H9 (cell line): ENCODE measurements around the gene ZFP92. TPM values are rescaled to one million over a fixed set of nuclear protein-coding genes. Genes with fewer than 3 reads are reported as not detected.

ENCODE experiments used
- DNase-seq: peaks from one replicate; pipeline ENCODE4 v3.0.0-alpha.2; 2017
- H2AFZ ChIP-seq: one replicate; pipeline ENCODE4 v1.6.1; 2013; ENCODE audit warnings: mild to moderate bottlenecking, low read length, control low read depth, moderate library complexity
- H2AK5ac ChIP-seq: 2 replicates; pipeline ENCODE4 v1.6.1; 2013; ENCODE audit warnings: low read length, control low read depth, mixed read lengths; ENCODE audit not compliant: insufficient read length
- H2BK120ac ChIP-seq: one replicate; pipeline ENCODE4 v1.6.1; 2013; ENCODE audit warnings: low read depth, mild to moderate bottlenecking, low read length, control low read depth, inconsistent platforms; ENCODE audit not compliant: poor library complexity, severe bottlenecking
- H2BK12ac ChIP-seq: 2 replicates; pipeline ENCODE4 v1.6.1; 2013; ENCODE audit warnings: low read length, control low read depth, mixed read lengths, low read depth; ENCODE audit not compliant: insufficient read length
- H2BK15ac ChIP-seq: 2 replicates; pipeline ENCODE4 v1.6.1; 2013; ENCODE audit warnings: low read depth, low read length, control low read depth
- H2BK20ac ChIP-seq: one replicate; pipeline ENCODE4 v1.6.1; 2013; ENCODE audit warnings: low read depth, mild to moderate bottlenecking, low read length, control low read depth, inconsistent platforms; ENCODE audit not compliant: poor library complexity, severe bottlenecking
- H2BK5ac ChIP-seq: 2 replicates; pipeline ENCODE4 v1.6.1; 2013; ENCODE audit warnings: low read length, control low read depth, mixed read lengths; ENCODE audit not compliant: insufficient read length
- H3K14ac ChIP-seq: 2 replicates; pipeline ENCODE4 v1.6.1; 2013; ENCODE audit warnings: low read length, control low read depth; ENCODE audit not compliant: insufficient read depth
- H3K18ac ChIP-seq: 2 replicates; pipeline ENCODE4 v1.6.1; 2013; ENCODE audit warnings: low read depth, mild to moderate bottlenecking, mixed read lengths, low read length, control low read depth; ENCODE audit not compliant: insufficient read length
- H3K23ac ChIP-seq: 2 replicates; pipeline ENCODE4 v1.6.1; 2013; ENCODE audit warnings: low read length, control low read depth, mixed read lengths, low read depth; ENCODE audit not compliant: insufficient read length
- H3K23me2 ChIP-seq: 2 replicates; pipeline ENCODE4 v1.6.1; 2013; ENCODE audit warnings: low read depth, mild to moderate bottlenecking, mixed read lengths, low read length, control low read depth; ENCODE audit not compliant: insufficient read length, poor library complexity, severe bottlenecking
- H3K27ac ChIP-seq: 2 replicates; pipeline ENCODE4 v1.5.1; 2013; ENCODE audit warnings: low read length, control low read depth, mixed read lengths, low read depth; ENCODE audit not compliant: insufficient read length
- H3K27me3 ChIP-seq: 2 replicates; pipeline ENCODE4 v1.6.1; 2013; ENCODE audit warnings: low read length, control low read depth, inconsistent platforms; ENCODE audit not compliant: insufficient read depth
- H3K4ac ChIP-seq: 2 replicates; pipeline ENCODE4 v1.6.1; 2013; ENCODE audit warnings: low read depth, mild to moderate bottlenecking, control low read depth, inconsistent platforms, low read length, moderate library complexity
- H3K4me1 ChIP-seq: 2 replicates; pipeline ENCODE4 v1.6.1; 2013; ENCODE audit warnings: low read length, control low read depth, inconsistent platforms; ENCODE audit not compliant: insufficient read depth
- H3K4me2 ChIP-seq: 2 replicates; pipeline ENCODE4 v1.6.1; 2013; ENCODE audit warnings: low read length, control low read depth, mixed read lengths; ENCODE audit not compliant: insufficient read length, insufficient read depth
- H3K56ac ChIP-seq: 2 replicates; pipeline ENCODE4 v1.6.1; 2013; ENCODE audit warnings: low read depth, mild to moderate bottlenecking, mixed read lengths, low read length, control low read depth; ENCODE audit not compliant: insufficient read length
- H3K79me1 ChIP-seq: 2 replicates; pipeline ENCODE4 v1.6.1; 2013; ENCODE audit warnings: low read depth, mild to moderate bottlenecking, moderate library complexity, low read length, control low read depth, inconsistent platforms; ENCODE audit not compliant: insufficient read depth, poor library complexity, severe bottlenecking
- H3K79me2 ChIP-seq: 2 replicates; pipeline ENCODE4 v1.6.1; 2013; ENCODE audit warnings: low read length, control low read depth, inconsistent platforms; ENCODE audit not compliant: insufficient read depth
- H3K9ac ChIP-seq: 2 replicates; pipeline ENCODE4 v1.6.1; 2013; ENCODE audit warnings: low read length, control low read depth, mixed read lengths; ENCODE audit not compliant: insufficient read length; ENCODE audit errors: extremely low read depth
- H3K9me3 ChIP-seq: one replicate; pipeline ENCODE4 v1.6.1; 2013; ENCODE audit warnings: low read depth, low read length, inconsistent platforms; ENCODE audit not compliant: control insufficient read depth
- H3T11ph ChIP-seq: one replicate; pipeline ENCODE4 v1.6.1; 2013; ENCODE audit warnings: mild to moderate bottlenecking, low read length, control low read depth, inconsistent platforms
- H4K20me1 ChIP-seq: one replicate; pipeline ENCODE4 v1.6.1; 2013; ENCODE audit not compliant: control insufficient read depth, insufficient read length, insufficient read depth
- H4K5ac ChIP-seq: 2 replicates; pipeline ENCODE4 v1.6.1; 2013; ENCODE audit warnings: low read depth, mild to moderate bottlenecking, mixed read lengths, low read length, control low read depth; ENCODE audit not compliant: insufficient read length
- H4K8ac ChIP-seq: replicated peaks from 2 replicates; pipeline ENCODE4 v1.6.1; 2013; ENCODE audit warnings: low read length, control low read depth, mixed read lengths, low read depth; ENCODE audit not compliant: insufficient read length
- H4K91ac ChIP-seq: 2 replicates; pipeline ENCODE4 v1.6.1; 2013; ENCODE audit warnings: low read depth, mild to moderate bottlenecking, moderate library complexity, mixed read lengths, low read length, control low read depth; ENCODE audit not compliant: insufficient read length
- H3K27ac Mint-ChIP-seq, 3 experiments: 2 replicates in 2 of 3; 3 replicates in 1 of 3; pipeline ENCODE4 v1.8.0; 2020 to 2021; ENCODE audit warnings: mixed read lengths in 3 of 3, mild to moderate bottlenecking in 1 of 3, moderate library complexity in 1 of 3
- H3K27me3 Mint-ChIP-seq: 2 replicates; pipeline ENCODE4 v1.8.0; 2021; ENCODE audit warnings: low read depth, mild to moderate bottlenecking, moderate library complexity, mixed read lengths
- H3K36me3 Mint-ChIP-seq, 3 experiments: 2 replicates in 2 of 3; 3 replicates in 1 of 3; pipeline ENCODE4 v1.8.0; 2020 to 2021; ENCODE audit warnings: low read depth in 3 of 3, mixed read lengths in 3 of 3; ENCODE audit not compliant: insufficient read depth in 1 of 3
- H3K4me1 Mint-ChIP-seq, 2 experiments: 2 replicates each; pipeline ENCODE4 v1.8.0; 2020; ENCODE audit warnings: mixed read lengths in 2 of 2
- H3K4me3 Mint-ChIP-seq, 2 experiments: 2 replicates in 1 of 2; 3 replicates in 1 of 2; pipeline ENCODE4 v1.8.0; 2020 to 2021; ENCODE audit warnings: mild to moderate bottlenecking in 2 of 2, mixed read lengths in 2 of 2, moderate library complexity in 1 of 2
- H3K9me3 Mint-ChIP-seq, 2 experiments: 2 replicates in 1 of 2; 3 replicates in 1 of 2; pipeline ENCODE4 v1.8.0; 2020; ENCODE audit warnings: mild to moderate bottlenecking in 2 of 2, mixed read lengths in 2 of 2, moderate library complexity in 1 of 2
- CTCF ChIP-seq: fragments of 200-600 bp; sonication (generic); conservative IDR thresholded peaks from 3 replicates; pipeline ENCODE4 v1.8.0; 2021; ENCODE audit warnings: antibody characterized with exemption, mild to moderate bottlenecking
- WGBS: extraction: QIAGEN DNeasy Blood & Tissue Kit; methylation state at CpG from one replicate; pipeline ENCODE4 v1.1.7; 2013; ENCODE audit warnings: missing lambda C conversion rate, low lambda C conversion rate, mixed read lengths; ENCODE audit not compliant: insufficient read length; ENCODE audit errors: extremely low coverage; 5-methylcytosine and 5-hydroxymethylcytosine counted together
- total RNA-seq: library from RNA; stranded (reverse); gene quantifications from 2 replicates; pipeline ENCODE4 v1.2.1, GENCODE V29; 2021

ZFP92 gene
- total RNA-seq, 1 experiment from 2014 or later = 0.68 TPM

- no CpG with 5 or more reads among the region's 16 CpGs for WGBS
- no peak overlapping the region for H2BK15ac ChIP-seq
- H3K27ac ChIP-seq = no peak overlapping the region
- no peak overlapping the region for H2BK120ac ChIP-seq
- no peaks in the 10 kb centered on the region for H4K20me1 ChIP-seq
- no peak overlapping the region for H2BK5ac ChIP-seq
- no peak overlapping the region for H3K56ac ChIP-seq
- Mint-ChIP-seq H3K4me3 (no peak overlapping the region), H3K4me1 (peaks cover 0 to 6% of the 10 kb centered on the region in 2 experiments; a peak in 1 of 4 replicates), H3K9me3 (peaks cover 39 to 40% of the 10 kb centered on the region in 2 experiments), H3K27me3 (peaks cover 5% of the 10 kb centered on the region), H3K36me3 (no peaks in the 10 kb centered on the region; a peak in 2 of 7 replicates), H3K27ac (no peak overlapping the region)
- H3K14ac ChIP-seq = no peak overlapping the region
- no peak overlapping the region for H3K23ac ChIP-seq
- peaks cover 5% of the 10 kb centered on the region for H3K23me2 ChIP-seq
- no peak overlapping the region for H3K18ac ChIP-seq
- no peak overlapping the region for H2AK5ac ChIP-seq
- H3K79me1 ChIP-seq = no peaks in the 10 kb centered on the region
- H2BK12ac ChIP-seq = no peak overlapping the region
- no peak overlapping the region for H3K4me2 ChIP-seq
- H3K27me3 ChIP-seq = no peaks in the 10 kb centered on the region
- H2AFZ ChIP-seq = no peak overlapping the region
- peak; percentile 18 for DNase-seq
- H3K79me2 ChIP-seq = no peaks in the 10 kb centered on the region
- no peak overlapping the region for H4K91ac ChIP-seq
- H4K8ac ChIP-seq = no peak overlapping the region
- no peak overlapping the region for H2BK20ac ChIP-seq
- TF ChIP-seq CTCF = no peak
- no peak overlapping the region for H3K4ac ChIP-seq
- no peaks in the 10 kb centered on the region for H3K4me1 ChIP-seq
- no peak overlapping the region for H3K9ac ChIP-seq
- no peak overlapping the region for H3T11ph ChIP-seq
- peaks cover 52% of the 10 kb centered on the region for H3K9me3 ChIP-seq
- no peak overlapping the region for H4K5ac ChIP-seq
Measured at GRCh38 chrX:153392642-153393321, 18.5 kb upstream of the ZFP92 start.
